ENCODE measurements around the gene GMPR2. TPM values are rescaled to one million over a fixed set of nuclear protein-coding genes. Genes with fewer than 3 reads are reported as not detected.

The GMPR2 gene
- total RNA-seq, 3 donors from 2014 or later: 59.3 to 74.6 (median 66.1) TPM

DNA sequence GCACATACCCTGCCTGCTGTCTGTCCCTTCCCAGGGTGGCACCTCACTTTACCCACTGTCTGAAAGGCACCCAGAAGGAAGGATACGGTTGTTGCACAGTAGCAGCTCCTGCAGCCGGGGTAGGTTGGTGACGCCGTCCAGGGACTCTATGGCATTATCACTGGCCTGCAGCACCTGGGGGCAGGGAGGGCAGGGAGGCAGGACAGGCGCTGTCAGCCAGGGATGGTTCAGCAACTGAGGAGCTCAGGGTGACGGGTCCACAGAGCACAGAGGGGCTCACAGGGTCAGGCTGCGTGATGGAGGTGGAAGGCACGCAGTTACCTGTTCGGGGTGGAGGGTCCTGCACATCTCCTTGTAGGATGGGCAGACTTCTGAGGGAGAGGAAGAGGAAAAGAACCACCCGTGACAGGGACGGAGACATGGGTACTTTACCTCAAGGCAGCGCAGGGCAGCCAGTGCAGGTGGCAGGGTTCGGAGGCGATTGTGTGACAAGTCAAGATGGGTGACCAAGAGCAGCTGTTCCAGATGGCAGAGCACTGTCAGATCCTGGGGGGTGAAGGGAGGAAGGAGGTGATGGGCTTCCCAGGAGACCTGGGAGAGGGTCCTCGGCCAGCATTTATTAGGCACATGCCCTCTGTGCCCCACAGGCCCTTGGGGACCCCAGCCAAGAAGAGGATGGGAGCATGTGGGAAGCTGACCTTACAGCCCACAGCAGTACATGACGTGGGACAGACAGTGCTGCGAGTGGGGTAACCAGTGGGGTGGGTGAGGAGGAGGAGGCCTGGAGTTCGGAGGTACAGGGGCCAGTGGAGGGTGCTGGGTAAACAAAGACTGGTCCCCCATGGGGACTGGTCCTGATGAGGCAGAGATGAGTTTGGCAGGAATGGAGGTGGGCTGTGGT is 33.9 kb downstream of the GMPR2 start:
- Histone ChIP-seq H3K9me3 (no peaks in the 10 kb centered on the region), H3K4me3 (no peak overlapping the region), H3K36me3 (peaks cover 9% of the 10 kb centered on the region), H3K27me3 (no peaks in the 10 kb centered on the region), H3K4me1 (no peaks in the 10 kb centered on the region), H3K27ac (no peak overlapping the region)
- no peak for DNase-seq (ENCODE audit: low spot score in 2 of 2)
- intact Hi-C loops (cut with DNase I; ENCODE audit: low total_unique reads): no loop called here
- TF ChIP-seq, protein P1, sequence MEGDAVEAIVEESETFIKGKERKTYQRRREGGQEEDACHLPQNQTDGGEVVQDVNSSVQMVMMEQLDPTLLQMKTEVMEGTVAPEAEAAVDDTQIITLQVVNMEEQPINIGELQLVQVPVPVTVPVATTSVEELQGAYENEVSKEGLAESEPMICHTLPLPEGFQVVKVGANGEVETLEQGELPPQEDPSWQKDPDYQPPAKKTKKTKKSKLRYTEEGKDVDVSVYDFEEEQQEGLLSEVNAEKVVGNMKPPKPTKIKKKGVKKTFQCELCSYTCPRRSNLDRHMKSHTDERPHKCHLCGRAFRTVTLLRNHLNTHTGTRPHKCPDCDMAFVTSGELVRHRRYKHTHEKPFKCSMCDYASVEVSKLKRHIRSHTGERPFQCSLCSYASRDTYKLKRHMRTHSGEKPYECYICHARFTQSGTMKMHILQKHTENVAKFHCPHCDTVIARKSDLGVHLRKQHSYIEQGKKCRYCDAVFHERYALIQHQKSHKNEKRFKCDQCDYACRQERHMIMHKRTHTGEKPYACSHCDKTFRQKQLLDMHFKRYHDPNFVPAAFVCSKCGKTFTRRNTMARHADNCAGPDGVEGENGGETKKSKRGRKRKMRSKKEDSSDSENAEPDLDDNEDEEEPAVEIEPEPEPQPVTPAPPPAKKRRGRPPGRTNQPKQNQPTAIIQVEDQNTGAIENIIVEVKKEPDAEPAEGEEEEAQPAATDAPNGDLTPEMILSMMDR (IDR thresholded peaks at IDR 0.05): no peak
- TF ChIP-seq POLR2A (IDR thresholded peaks at IDR 0.05): no peak
- no peak for TF ChIP-seq POLR2AphosphoS5 (IDR thresholded peaks at IDR 0.05)

DNA sequence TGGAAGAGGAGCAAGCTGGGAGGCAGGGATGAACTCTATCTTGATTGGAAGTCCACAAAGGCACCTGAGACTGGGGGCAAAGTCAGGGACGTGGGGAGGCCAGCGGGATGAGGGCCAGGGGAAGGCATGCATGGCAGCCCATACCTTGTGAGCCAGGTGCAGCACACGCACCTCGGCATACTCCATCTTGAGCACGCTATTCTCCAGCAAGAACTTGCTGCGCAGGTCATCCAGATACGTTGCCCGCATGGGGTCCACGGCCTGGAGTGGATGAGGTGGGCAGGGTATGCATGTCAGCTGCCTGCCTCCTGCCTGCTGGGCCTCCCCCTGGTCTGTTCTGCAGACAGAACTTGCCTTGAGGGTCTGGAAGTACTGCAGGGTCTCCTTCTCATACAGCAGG is 34.8 kb downstream of the GMPR2 start:
- DNase-seq (ENCODE audit: low spot score in 2 of 2): no peak
- Histone ChIP-seq H3K36me3 (peaks cover 9% of the 10 kb centered on the region), H3K9me3 (no peaks in the 10 kb centered on the region), H3K27ac (no peak overlapping the region), H3K4me3 (no peak overlapping the region), H3K27me3 (no peaks in the 10 kb centered on the region), H3K4me1 (no peaks in the 10 kb centered on the region)
- TF ChIP-seq POLR2AphosphoS5 (IDR thresholded peaks at IDR 0.05) (no peak), POLR2A (IDR thresholded peaks at IDR 0.05) (no peak)
- TF ChIP-seq, protein P1 (IDR thresholded peaks at IDR 0.05): no peak
- intact Hi-C loops (cut with DNase I; ENCODE audit: low total_unique reads): no loop called here

DNA sequence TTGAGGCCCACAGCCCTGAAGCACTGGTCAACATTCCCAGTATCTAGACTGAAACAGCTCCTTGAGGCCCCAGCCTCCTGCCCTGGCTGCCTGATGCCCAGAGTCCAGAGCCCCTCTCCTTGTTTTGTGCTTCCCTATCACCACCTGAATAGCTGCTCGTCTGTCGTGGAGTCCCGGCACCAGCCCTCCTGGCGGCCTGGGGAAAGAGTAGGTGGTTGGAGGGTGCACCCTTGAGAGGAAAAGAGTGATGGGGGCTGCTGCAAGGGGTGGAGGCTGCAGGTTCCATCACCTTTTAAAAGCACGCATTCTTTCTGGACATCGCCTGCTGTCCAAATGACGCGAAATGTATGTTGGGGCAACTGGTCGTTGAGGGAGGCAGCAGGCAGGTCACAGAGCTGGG is 35.5 kb downstream of the GMPR2 start:
- intact Hi-C loops (cut with DNase I; ENCODE audit: low total_unique reads): no loop called here
- Histone ChIP-seq H3K4me1 (no peaks in the 10 kb centered on the region), H3K36me3 (peaks cover 9% of the 10 kb centered on the region), H3K4me3 (no peak overlapping the region), H3K9me3 (no peaks in the 10 kb centered on the region), H3K27ac (no peak overlapping the region), H3K27me3 (no peaks in the 10 kb centered on the region)
- no peak for DNase-seq (ENCODE audit: low spot score in 2 of 2)
- no peak for TF ChIP-seq POLR2A (IDR thresholded peaks at IDR 0.05)
- TF ChIP-seq, protein P1 (IDR thresholded peaks at IDR 0.05): no peak
- no peak for TF ChIP-seq POLR2AphosphoS5 (IDR thresholded peaks at IDR 0.05)

DNA sequence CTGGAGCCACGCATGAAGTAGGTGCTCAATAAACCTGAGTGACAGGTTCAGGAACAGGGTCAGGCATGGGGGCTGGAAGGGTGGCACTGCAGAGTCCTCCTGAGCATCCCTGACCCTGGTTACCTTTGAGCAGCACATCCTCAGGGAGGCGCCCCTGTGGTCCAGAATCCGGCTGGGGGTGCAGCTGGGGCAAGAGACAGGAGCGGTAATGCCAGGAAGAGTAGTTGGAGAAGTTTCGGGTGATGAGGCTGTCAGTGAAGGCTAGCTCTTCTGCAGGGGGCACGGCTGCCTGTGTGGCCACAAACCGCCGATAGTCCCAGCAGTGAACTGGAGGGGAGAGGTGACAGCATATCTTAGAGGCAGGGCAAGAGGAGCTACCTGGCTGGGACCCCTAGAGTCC is 36.6 kb downstream of the GMPR2 start:
- intact Hi-C loops (cut with DNase I; ENCODE audit: low total_unique reads): no loop called here
- Histone ChIP-seq H3K27me3 (no peaks in the 10 kb centered on the region), H3K4me3 (no peak overlapping the region), H3K36me3 (peaks cover 9% of the 10 kb centered on the region), H3K4me1 (no peaks in the 10 kb centered on the region), H3K9me3 (no peaks in the 10 kb centered on the region), H3K27ac (no peak overlapping the region)
- TF ChIP-seq, protein P1 (IDR thresholded peaks at IDR 0.05): no peak
- no peak for TF ChIP-seq POLR2AphosphoS5 (IDR thresholded peaks at IDR 0.05)
- no peak for TF ChIP-seq POLR2A (IDR thresholded peaks at IDR 0.05)
- no peak for DNase-seq (ENCODE audit: low spot score in 2 of 2)

DNA sequence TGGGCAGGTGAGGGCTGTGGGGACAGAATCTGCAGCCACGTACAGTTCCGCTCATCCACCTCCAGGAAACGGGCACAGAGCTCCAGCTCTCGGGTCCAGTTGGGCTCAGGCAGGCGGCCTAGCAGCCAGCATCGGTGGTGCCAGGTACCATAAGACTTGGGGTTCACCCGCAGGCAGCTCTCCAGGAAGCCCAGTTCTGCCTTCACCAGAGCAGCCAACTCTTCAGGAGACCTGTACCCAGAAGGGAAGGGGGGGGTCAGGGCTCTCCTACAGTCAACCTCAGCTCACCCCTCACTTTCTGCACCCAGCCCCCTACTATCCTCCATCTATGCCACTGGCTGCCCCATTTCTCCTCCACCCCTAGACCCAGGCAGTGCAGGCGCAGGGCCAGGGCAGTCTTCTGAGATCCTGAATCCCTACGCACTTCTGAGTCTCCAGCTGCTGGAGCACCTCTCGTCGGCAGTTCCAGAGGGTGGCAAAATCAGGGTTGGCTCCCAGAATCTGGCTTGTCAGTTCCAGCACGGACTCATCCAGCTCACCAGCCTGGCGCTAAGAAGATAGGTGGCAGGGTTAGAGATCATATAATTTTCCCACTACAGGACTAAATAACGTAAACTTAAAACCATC is 37.3 kb downstream of the GMPR2 start:
- Histone ChIP-seq H3K9me3 (no peaks in the 10 kb centered on the region), H3K36me3 (peaks cover 9% of the 10 kb centered on the region), H3K27me3 (no peaks in the 10 kb centered on the region), H3K4me3 (no peak overlapping the region), H3K27ac (no peak overlapping the region), H3K4me1 (no peaks in the 10 kb centered on the region)
- TF ChIP-seq POLR2AphosphoS5 (IDR thresholded peaks at IDR 0.05) (no peak), POLR2A (IDR thresholded peaks at IDR 0.05) (no peak)
- TF ChIP-seq, protein P1 (IDR thresholded peaks at IDR 0.05): no peak
- no peak for DNase-seq (ENCODE audit: low spot score in 2 of 2)
- intact Hi-C loops (cut with DNase I; ENCODE audit: low total_unique reads): no loop called here

All from breast epithelium (tissue), 4 donors.